ENCODE measurements around the gene PCDH9.

The PCDH9 gene

DNA sequence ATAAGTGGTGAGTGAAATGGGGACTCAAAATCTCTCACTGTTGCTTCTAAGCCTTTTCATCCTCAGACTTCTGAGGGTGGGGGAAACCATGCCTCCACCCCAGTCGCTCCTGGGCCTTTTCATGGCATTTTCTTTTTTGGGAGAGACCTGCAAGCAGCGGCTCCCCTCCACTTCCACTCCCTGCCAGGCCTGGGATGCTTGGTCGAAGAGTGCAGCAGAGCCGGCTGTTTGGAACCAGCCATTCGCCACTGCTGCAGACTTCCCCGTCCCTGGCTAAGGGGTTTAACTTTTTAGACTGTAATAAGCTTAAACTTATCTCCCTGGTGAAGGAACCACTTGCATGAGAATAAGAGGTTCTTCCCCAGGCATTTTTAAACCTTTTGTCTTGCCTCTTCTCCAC, 617.2 kb downstream of the PCDH9 start:
- Histone ChIP-seq H3K36me3 (replicated peaks) (no peaks in the 10 kb centered on the region), H3K27me3 (replicated peaks) (no peaks in the 10 kb centered on the region), H3K4me3 (ENCODE audit: low read depth, low read length) (no peak overlapping the region), H3K27ac (no peak overlapping the region)
- TF ChIP-seq, protein P1, sequence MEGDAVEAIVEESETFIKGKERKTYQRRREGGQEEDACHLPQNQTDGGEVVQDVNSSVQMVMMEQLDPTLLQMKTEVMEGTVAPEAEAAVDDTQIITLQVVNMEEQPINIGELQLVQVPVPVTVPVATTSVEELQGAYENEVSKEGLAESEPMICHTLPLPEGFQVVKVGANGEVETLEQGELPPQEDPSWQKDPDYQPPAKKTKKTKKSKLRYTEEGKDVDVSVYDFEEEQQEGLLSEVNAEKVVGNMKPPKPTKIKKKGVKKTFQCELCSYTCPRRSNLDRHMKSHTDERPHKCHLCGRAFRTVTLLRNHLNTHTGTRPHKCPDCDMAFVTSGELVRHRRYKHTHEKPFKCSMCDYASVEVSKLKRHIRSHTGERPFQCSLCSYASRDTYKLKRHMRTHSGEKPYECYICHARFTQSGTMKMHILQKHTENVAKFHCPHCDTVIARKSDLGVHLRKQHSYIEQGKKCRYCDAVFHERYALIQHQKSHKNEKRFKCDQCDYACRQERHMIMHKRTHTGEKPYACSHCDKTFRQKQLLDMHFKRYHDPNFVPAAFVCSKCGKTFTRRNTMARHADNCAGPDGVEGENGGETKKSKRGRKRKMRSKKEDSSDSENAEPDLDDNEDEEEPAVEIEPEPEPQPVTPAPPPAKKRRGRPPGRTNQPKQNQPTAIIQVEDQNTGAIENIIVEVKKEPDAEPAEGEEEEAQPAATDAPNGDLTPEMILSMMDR (IDR thresholded peaks at IDR 0.05; ENCODE audit: low read depth, low read length, missing control alignments): no peak
- DNase-seq: no peak
- in situ Hi-C loops (cut with HindIII; ENCODE audit: low pct_ligation_motif_present, low sequenced_read_pairs): no loop called here

DNA sequence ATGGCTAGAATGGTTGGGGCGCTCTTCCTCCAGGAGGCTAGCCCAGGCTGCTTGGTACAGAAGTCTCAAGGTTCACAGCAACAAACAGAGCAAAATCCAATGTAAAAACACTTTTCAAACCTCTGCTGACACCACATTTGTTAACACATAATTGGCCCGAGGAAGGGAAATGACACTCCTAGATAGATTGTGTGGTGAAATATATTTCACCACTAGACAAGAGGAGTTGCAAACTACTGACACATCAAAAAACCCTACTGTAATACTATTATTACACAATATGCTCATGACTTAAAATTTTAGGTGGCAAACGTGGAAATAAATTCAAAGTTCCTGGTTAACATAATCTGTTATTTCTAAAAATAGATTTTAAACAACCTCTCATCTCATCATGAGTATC, 643.6 kb downstream of the PCDH9 start:
- Histone ChIP-seq H3K27ac (no peak overlapping the region), H3K36me3 (replicated peaks) (no peaks in the 10 kb centered on the region), H3K27me3 (replicated peaks) (no peaks in the 10 kb centered on the region), H3K4me3 (ENCODE audit: low read depth, low read length) (no peak overlapping the region)
- in situ Hi-C loops (cut with HindIII; ENCODE audit: low pct_ligation_motif_present, low sequenced_read_pairs): no loop called here
- TF ChIP-seq, protein P1 (IDR thresholded peaks at IDR 0.05; ENCODE audit: low read depth, low read length, missing control alignments): no peak
- DNase-seq: no peak

DNA sequence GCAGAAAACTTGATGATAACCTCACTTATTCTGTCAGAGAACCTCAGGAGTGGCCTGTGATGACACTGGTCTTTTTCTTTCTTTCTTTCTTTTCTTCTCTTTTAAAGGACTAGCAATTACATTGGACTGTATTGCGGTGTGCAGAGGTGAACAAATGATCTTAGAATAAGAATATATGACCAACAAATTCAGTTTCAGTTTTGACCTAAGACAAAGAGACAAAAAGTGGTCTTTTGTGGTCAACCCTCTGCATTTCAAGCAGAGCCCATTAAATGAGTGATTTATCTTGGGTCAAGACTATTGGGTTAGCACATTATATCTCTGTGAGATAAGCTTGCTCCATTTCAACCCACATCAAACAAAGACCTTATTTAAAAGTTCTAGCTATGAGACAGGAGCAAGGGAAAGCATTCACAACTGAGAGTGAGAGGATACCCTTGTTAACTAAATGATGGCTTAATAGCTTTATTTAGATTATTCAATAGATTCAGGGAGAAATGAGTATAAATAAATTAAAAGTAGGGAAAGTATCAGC, 644.4 kb downstream of the PCDH9 start:
- no peak overlapping the region for H3K27ac ChIP-seq
- H3K36me3 ChIP-seq (replicated peaks): no peaks in the 10 kb centered on the region
- no peaks in the 10 kb centered on the region for H3K27me3 ChIP-seq (replicated peaks)
- in situ Hi-C loops (cut with HindIII; ENCODE audit: low pct_ligation_motif_present, low sequenced_read_pairs): no loop called here
- TF ChIP-seq, protein P1 (IDR thresholded peaks at IDR 0.05; ENCODE audit: low read depth, low read length, missing control alignments): no peak
- no peak overlapping the region for H3K4me3 ChIP-seq (ENCODE audit: low read depth, low read length)
- DNase-seq: no peak

DNA sequence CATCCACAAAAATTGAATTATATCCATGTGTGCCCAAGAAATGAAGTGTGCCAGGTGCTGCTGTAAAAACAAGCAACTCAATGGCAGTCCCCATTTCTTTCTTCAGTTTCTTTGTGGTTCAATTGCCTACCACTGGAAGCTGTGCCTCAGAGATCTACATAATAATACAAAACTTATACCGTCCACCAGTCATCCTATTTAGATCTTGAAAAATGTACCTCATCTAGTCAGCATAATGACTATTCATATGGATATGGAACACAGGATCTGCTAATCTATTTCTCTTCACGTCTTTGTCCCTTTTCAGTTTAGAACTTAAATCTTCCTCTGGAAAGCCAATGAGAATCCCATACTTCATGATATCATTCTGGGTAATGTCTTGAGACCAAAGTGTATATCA, 648.5 kb downstream of the PCDH9 start:
- in situ Hi-C loops (cut with HindIII; ENCODE audit: low pct_ligation_motif_present, low sequenced_read_pairs): no loop called here
- TF ChIP-seq, protein P1 (IDR thresholded peaks at IDR 0.05; ENCODE audit: low read depth, low read length, missing control alignments): no peak
- Histone ChIP-seq H3K27ac (no peak overlapping the region), H3K27me3 (replicated peaks) (no peaks in the 10 kb centered on the region), H3K36me3 (replicated peaks) (no peaks in the 10 kb centered on the region), H3K4me3 (ENCODE audit: low read depth, low read length) (no peak overlapping the region)
- no peak for DNase-seq

DNA sequence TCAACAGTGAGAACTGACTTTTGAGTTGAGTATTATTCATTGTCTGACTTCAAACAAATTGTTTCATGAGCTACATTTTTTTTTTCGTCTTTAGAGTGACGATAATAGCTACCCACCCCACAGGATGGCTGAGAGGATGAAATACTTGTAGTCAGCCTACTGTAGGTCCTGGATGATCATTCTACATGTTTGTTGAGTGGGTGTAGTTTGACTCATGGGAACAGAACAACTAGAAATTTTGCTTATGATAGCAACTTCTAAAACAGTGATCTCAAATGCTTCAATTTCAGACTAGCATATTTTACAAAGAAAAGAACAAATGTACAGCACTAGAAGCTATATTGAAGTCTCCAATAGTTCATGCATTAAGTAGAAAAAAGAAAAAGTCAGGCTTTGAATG, 651.8 kb downstream of the PCDH9 start:
- TF ChIP-seq, protein P1 (IDR thresholded peaks at IDR 0.05; ENCODE audit: low read depth, low read length, missing control alignments): no peak
- Histone ChIP-seq H3K4me3 (ENCODE audit: low read depth, low read length) (no peak overlapping the region), H3K27ac (no peak overlapping the region), H3K36me3 (replicated peaks) (no peaks in the 10 kb centered on the region), H3K27me3 (replicated peaks) (no peaks in the 10 kb centered on the region)
- DNase-seq: peak; percentile 40
- in situ Hi-C loops (cut with HindIII; ENCODE audit: low pct_ligation_motif_present, low sequenced_read_pairs): no loop called here

DNA sequence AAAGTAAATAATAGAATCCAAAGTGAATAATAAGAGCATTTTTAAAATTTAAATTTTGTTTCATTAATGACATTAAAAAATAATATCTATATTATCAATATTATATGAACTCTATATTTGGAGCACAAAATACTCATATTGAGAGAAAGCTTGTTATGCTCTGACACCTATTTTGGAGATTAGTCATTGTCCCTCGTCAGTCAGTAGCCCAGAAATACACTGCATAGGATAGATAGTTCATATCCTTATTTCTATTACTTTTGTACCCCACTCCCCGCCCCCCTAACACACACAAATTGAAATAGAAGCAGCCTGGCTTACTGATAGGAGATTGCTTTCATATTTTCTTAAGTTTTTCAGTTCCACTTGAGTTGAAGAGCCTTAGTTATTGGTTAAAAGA, 652.8 kb downstream of the PCDH9 start:
- in situ Hi-C loops (cut with HindIII; ENCODE audit: low pct_ligation_motif_present, low sequenced_read_pairs): no loop called here

More for the DNA sequence above, 652.8 kb downstream of the PCDH9 start:
- Histone ChIP-seq H3K4me3 (ENCODE audit: low read depth, low read length) (no peak overlapping the region), H3K27ac (no peak overlapping the region), H3K27me3 (replicated peaks) (no peaks in the 10 kb centered on the region), H3K36me3 (replicated peaks) (no peaks in the 10 kb centered on the region)
- TF ChIP-seq, protein P1 (IDR thresholded peaks at IDR 0.05; ENCODE audit: low read depth, low read length, missing control alignments): no peak
- DNase-seq: no peak

Data from brain microvascular endothelial cell (primary cell).